ENCODE results near the gene FAM180A.

DNA sequence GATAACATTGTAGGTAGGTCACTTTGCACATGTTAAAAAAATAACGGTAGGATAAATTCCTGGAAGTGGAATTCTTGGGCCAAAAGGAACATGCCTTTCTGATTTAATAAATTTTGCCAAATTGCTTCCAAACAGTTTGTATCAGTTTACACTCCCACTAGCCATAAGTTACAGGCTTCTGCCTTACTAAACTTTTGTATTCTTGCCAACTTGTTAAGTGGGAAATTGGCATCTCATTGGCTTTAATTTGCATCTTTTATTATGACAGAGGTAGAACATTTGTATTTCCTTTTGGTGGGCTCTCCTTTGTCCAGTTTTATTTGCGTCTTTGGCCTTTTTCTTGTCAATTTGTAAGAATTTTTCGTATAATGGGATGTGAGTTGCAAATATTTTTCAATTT is 38.3 kb upstream of the FAM180A start:
- TF ChIP-seq, protein P1, sequence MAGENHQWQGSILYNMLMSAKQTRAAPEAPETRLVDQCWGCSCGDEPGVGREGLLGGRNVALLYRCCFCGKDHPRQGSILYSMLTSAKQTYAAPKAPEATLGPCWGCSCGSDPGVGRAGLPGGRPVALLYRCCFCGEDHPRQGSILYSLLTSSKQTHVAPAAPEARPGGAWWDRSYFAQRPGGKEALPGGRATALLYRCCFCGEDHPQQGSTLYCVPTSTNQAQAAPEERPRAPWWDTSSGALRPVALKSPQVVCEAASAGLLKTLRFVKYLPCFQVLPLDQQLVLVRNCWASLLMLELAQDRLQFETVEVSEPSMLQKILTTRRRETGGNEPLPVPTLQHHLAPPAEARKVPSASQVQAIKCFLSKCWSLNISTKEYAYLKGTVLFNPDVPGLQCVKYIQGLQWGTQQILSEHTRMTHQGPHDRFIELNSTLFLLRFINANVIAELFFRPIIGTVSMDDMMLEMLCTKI (IDR thresholded peaks at IDR 0.05; ENCODE audit: partially characterized antibody) = no peak
- TF ChIP-seq, protein P2, sequence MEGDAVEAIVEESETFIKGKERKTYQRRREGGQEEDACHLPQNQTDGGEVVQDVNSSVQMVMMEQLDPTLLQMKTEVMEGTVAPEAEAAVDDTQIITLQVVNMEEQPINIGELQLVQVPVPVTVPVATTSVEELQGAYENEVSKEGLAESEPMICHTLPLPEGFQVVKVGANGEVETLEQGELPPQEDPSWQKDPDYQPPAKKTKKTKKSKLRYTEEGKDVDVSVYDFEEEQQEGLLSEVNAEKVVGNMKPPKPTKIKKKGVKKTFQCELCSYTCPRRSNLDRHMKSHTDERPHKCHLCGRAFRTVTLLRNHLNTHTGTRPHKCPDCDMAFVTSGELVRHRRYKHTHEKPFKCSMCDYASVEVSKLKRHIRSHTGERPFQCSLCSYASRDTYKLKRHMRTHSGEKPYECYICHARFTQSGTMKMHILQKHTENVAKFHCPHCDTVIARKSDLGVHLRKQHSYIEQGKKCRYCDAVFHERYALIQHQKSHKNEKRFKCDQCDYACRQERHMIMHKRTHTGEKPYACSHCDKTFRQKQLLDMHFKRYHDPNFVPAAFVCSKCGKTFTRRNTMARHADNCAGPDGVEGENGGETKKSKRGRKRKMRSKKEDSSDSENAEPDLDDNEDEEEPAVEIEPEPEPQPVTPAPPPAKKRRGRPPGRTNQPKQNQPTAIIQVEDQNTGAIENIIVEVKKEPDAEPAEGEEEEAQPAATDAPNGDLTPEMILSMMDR (IDR thresholded peaks at IDR 0.05 in 2 of 3, conservative IDR thresholded peaks at IDR 0.05 in 1 of 3; ENCODE audit: insufficient read depth in 2 of 3, low read depth in 1 of 3, low read length in 3 of 3) = no peak
- TF ChIP-seq POLR2B (IDR thresholded peaks at IDR 0.05; ENCODE audit: low read depth, partially characterized antibody) = no peak
- no peak for TF ChIP-seq JUNB (CRISPR knock-in tag; conservative IDR thresholded peaks at IDR 0.05)
- TF ChIP-seq SMAD4 (CRISPR knock-in tag; conservative IDR thresholded peaks at IDR 0.05) = no peak
- TF ChIP-seq JUND (IDR thresholded peaks at IDR 0.05; ENCODE audit: borderline replicate concordance, low read depth, low read length) = no peak
- no peak for TF ChIP-seq JUND (tag; IDR thresholded peaks at IDR 0.05; ENCODE audit: borderline replicate concordance, low read depth, low read length)
- TF ChIP-seq MAFG (tag; conservative IDR thresholded peaks at IDR 0.05) = no peak
- TF ChIP-seq FOXK2 (conservative IDR thresholded peaks at IDR 0.05 in 1 of 2, IDR thresholded peaks at IDR 0.05 in 1 of 2; ENCODE audit: low read depth in 2 of 2) = no peak
- TF ChIP-seq ILK (tag; IDR thresholded peaks at IDR 0.05; ENCODE audit: borderline replicate concordance, low read depth) = no peak
- no peak for TF ChIP-seq ZNF165 (CRISPR knock-in tag; IDR thresholded peaks at IDR 0.05; ENCODE audit: borderline replicate concordance)

All from K562 (cell line).